Testis (tissue), 2 donors: Measurements from ENCODE around the gene CACNG3.

Experiments used
- CTCF ChIP-seq, 3 experiments: fragments of 450-650 bp in 2 of 3; fragments of 200-600 bp in 1 of 3; sonication (generic) in 1 of 3; IDR thresholded peaks; one replicate each; pipeline ENCODE4 v1.5.1; 2016 to 2019; ENCODE audit warnings: antibody characterized with exemption in 3 of 3, mild to moderate bottlenecking in 2 of 3, moderate library complexity in 1 of 3
- POLR2A ChIP-seq: fragments of 450-650 bp; IDR thresholded peaks from one replicate; pipeline ENCODE4 v1.6.1; 2017; ENCODE audit warnings: antibody characterized with exemption, mild to moderate bottlenecking, moderate library complexity

GRCh38 chr16:24328835-24329452 lies 72.8 kb downstream of the CACNG3 start:
- TF ChIP-seq CTCF (IDR thresholded peaks at IDR 0.05) (no peak), POLR2A (no peak)
